ENCODE data around the gene ZRANB3. TPM values are rescaled to one million over a fixed set of nuclear protein-coding genes. Genes with fewer than 3 reads are reported as not detected.
A peak's percentile ranks its signal among the peaks of the same experiment; 100 is the strongest.

ZRANB3 gene
- total RNA-seq, 1 donor from 2014 or later = 8.9 TPM

DNA sequence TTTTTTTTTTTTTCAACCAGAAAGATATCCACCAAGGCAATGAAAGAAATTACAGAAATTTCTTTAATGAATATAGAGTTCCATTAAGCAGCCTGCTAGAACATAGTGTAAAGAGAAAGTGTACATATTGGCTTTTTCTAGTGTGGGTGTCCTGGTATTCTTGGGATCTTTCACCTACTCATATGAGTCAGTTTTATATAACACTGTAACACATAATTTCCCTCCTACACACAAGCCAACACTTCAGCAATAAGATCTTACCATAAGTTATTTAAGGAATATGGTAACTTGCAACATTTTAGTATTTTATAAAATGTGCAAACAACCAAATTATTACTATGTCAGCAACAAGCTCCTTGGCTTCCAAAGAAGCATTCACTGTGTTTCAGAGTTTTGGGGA, 59.9 kb downstream of the ZRANB3 start:
- Histone ChIP-seq H3K79me2 (ENCODE audit: insufficient read depth, low read length) (no peaks in the 10 kb centered on the region), H4K20me1 (ENCODE audit: insufficient read depth, low read length) (no peaks in the 10 kb centered on the region), H3K36me3 (ENCODE audit: insufficient read depth, low read length) (no peaks in the 10 kb centered on the region), H3K27me3 (ENCODE audit: insufficient read depth, low read length) (no peaks in the 10 kb centered on the region), H2AFZ (ENCODE audit: low read depth, low read length) (no peak overlapping the region), H3K4me1 (ENCODE audit: insufficient read depth, low read length) (no peaks in the 10 kb centered on the region), H3K4me3 (ENCODE audit: insufficient read depth, low read depth, low read length) (no peak overlapping the region), H3K27ac (ENCODE audit: low read depth, low read length) (no peak overlapping the region), H3K9ac (ENCODE audit: low read length) (no peak overlapping the region), H3K4me2 (ENCODE audit: low read length) (no peak overlapping the region), H3K9me3 (ENCODE audit: insufficient read depth, low read depth, low read length) (no peaks in the 10 kb centered on the region)
- Mint-ChIP-seq H3K27me3 (ENCODE audit: low read depth, unreplicated experiment) (no peaks in the 10 kb centered on the region), H3K4me1 (ENCODE audit: low read depth, unreplicated experiment) (no peaks in the 10 kb centered on the region), H3K4me3 (ENCODE audit: unreplicated experiment) (no peak overlapping the region), H3K27ac (ENCODE audit: unreplicated experiment) (no peak overlapping the region), H3K9me3 (ENCODE audit: unreplicated experiment) (no peaks in the 10 kb centered on the region), H3K36me3 (ENCODE audit: low read depth, unreplicated experiment) (no peaks in the 10 kb centered on the region)
- FAIRE-seq (no peak), DNase-seq (ENCODE audit: low read depth) (peak; percentile 7)
- TF ChIP-seq, protein P1, sequence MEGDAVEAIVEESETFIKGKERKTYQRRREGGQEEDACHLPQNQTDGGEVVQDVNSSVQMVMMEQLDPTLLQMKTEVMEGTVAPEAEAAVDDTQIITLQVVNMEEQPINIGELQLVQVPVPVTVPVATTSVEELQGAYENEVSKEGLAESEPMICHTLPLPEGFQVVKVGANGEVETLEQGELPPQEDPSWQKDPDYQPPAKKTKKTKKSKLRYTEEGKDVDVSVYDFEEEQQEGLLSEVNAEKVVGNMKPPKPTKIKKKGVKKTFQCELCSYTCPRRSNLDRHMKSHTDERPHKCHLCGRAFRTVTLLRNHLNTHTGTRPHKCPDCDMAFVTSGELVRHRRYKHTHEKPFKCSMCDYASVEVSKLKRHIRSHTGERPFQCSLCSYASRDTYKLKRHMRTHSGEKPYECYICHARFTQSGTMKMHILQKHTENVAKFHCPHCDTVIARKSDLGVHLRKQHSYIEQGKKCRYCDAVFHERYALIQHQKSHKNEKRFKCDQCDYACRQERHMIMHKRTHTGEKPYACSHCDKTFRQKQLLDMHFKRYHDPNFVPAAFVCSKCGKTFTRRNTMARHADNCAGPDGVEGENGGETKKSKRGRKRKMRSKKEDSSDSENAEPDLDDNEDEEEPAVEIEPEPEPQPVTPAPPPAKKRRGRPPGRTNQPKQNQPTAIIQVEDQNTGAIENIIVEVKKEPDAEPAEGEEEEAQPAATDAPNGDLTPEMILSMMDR (IDR thresholded peaks at IDR 0.05; ENCODE audit: insufficient read depth, low read depth, low read length) = no peak

DNA sequence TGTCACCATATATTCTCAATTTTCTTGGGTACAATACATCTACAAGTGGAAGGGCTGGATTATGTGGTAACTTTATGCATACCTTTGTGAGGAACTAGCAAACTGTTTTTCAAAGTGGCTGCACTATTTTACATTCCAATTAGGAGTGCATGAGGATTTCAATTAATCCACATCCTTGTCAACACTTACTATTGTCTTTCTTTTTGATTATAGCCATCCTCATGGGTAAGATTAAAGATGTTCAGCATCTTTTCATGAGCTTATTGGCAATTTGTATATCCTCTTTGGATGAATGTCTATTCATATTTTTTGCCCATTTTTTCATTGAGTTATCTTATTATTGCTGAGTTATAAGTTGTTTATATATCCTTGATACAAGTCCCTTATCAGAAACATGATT, 73.7 kb downstream of the ZRANB3 start:
- Histone ChIP-seq H4K20me1 (ENCODE audit: insufficient read depth, low read length) (no peaks in the 10 kb centered on the region), H3K9ac (ENCODE audit: low read length) (no peak overlapping the region), H3K36me3 (ENCODE audit: insufficient read depth, low read length) (no peaks in the 10 kb centered on the region), H3K4me2 (ENCODE audit: low read length) (no peak overlapping the region), H3K4me3 (ENCODE audit: insufficient read depth, low read depth, low read length) (no peak overlapping the region), H3K79me2 (ENCODE audit: insufficient read depth, low read length) (no peaks in the 10 kb centered on the region), H2AFZ (ENCODE audit: low read depth, low read length) (no peak overlapping the region), H3K9me3 (ENCODE audit: insufficient read depth, low read depth, low read length) (no peaks in the 10 kb centered on the region), H3K27ac (ENCODE audit: low read depth, low read length) (no peak overlapping the region), H3K27me3 (ENCODE audit: insufficient read depth, low read length) (no peaks in the 10 kb centered on the region), H3K4me1 (ENCODE audit: insufficient read depth, low read length) (no peaks in the 10 kb centered on the region)
- FAIRE-seq (no peak), DNase-seq (ENCODE audit: low read depth) (no peak)
- Mint-ChIP-seq H3K36me3 (ENCODE audit: low read depth, unreplicated experiment) (peaks cover 5% of the 10 kb centered on the region), H3K4me1 (ENCODE audit: low read depth, unreplicated experiment) (peaks cover 4% of the 10 kb centered on the region), H3K27ac (ENCODE audit: unreplicated experiment) (no peak overlapping the region), H3K27me3 (ENCODE audit: low read depth, unreplicated experiment) (no peaks in the 10 kb centered on the region), H3K4me3 (ENCODE audit: unreplicated experiment) (no peak overlapping the region), H3K9me3 (ENCODE audit: unreplicated experiment) (peaks cover 6% of the 10 kb centered on the region)
- no peak for TF ChIP-seq EZH2 (IDR thresholded peaks at IDR 0.05; ENCODE audit: insufficient read depth, low read length)
- TF ChIP-seq, protein P1 (IDR thresholded peaks at IDR 0.05; ENCODE audit: insufficient read depth, low read depth, low read length) = no peak

DNA sequence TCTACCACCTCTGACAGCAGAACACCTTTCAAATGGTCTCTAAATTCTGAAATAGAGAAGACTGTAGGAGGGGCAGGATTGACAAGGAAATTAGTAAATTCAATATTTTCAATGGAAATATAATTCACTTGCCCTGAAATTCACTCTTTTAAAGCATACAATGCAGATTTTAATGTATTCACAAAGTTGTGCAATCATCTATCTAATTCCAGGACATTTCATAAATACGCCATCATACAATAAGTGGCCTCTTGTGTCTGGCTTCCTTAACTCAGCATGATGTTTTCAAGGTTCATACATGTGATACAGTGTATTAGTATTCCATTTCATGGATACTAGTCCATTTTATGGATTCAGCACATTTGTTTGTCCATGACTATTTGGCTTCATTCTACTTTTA, 74.2 kb downstream of the ZRANB3 start:
- H3K9ac ChIP-seq (ENCODE audit: low read length) = no peak overlapping the region
- no peak overlapping the region for H3K27ac ChIP-seq (ENCODE audit: low read depth, low read length)
- no peaks in the 10 kb centered on the region for H3K79me2 ChIP-seq (ENCODE audit: insufficient read depth, low read length)
- no peak overlapping the region for H3K4me3 Mint-ChIP-seq (ENCODE audit: unreplicated experiment)
- peaks cover 7% of the 10 kb centered on the region for H3K36me3 Mint-ChIP-seq (ENCODE audit: low read depth, unreplicated experiment)
- no peaks in the 10 kb centered on the region for H3K36me3 ChIP-seq (ENCODE audit: insufficient read depth, low read length)
- TF ChIP-seq, protein P1 (IDR thresholded peaks at IDR 0.05; ENCODE audit: insufficient read depth, low read depth, low read length) = no peak
- no peak for TF ChIP-seq EZH2 (IDR thresholded peaks at IDR 0.05; ENCODE audit: insufficient read depth, low read length)
- no peaks in the 10 kb centered on the region for H3K27me3 ChIP-seq (ENCODE audit: insufficient read depth, low read length)
- FAIRE-seq = no peak
- H3K9me3 ChIP-seq (ENCODE audit: insufficient read depth, low read depth, low read length) = no peaks in the 10 kb centered on the region
- H3K4me1 ChIP-seq (ENCODE audit: insufficient read depth, low read length) = no peaks in the 10 kb centered on the region
- H3K27ac Mint-ChIP-seq (ENCODE audit: unreplicated experiment) = no peak overlapping the region
- no peaks in the 10 kb centered on the region for H3K27me3 Mint-ChIP-seq (ENCODE audit: low read depth, unreplicated experiment)
- no peaks in the 10 kb centered on the region for H4K20me1 ChIP-seq (ENCODE audit: insufficient read depth, low read length)
- no peak overlapping the region for H3K4me2 ChIP-seq (ENCODE audit: low read length)
- H3K4me3 ChIP-seq (ENCODE audit: insufficient read depth, low read depth, low read length) = no peak overlapping the region
- DNase-seq (ENCODE audit: low read depth) = no peak
- peaks cover 8% of the 10 kb centered on the region for H3K9me3 Mint-ChIP-seq (ENCODE audit: unreplicated experiment)
- peaks cover 4% of the 10 kb centered on the region for H3K4me1 Mint-ChIP-seq (ENCODE audit: low read depth, unreplicated experiment)
- H2AFZ ChIP-seq (ENCODE audit: low read depth, low read length) = no peak overlapping the region
